Kidney (tissue), 14 donors: ENCODE measurements around the gene C8A. TPM values are rescaled to one million over a fixed set of nuclear protein-coding genes. Genes with fewer than 3 reads are reported as not detected.

ENCODE experiments used
- DNase-seq, 5 donors: peaks; one replicate each; pipeline ENCODE4 v3.0.0-alpha.2; 2013 to 2020
- FAIRE-seq: peaks from 2 replicates; lab custom pipeline; 2012; peaks lifted over from hg19 to GRCh38; lab: Jason Lieb, UNC
- H3K27ac ChIP-seq, 2 donors: one replicate each; pipeline ENCODE4 v1.7.0; 2013; ENCODE audit warnings: low read depth in 2 of 2, low read length in 2 of 2, inconsistent platforms in 1 of 2
- H3K27me3 ChIP-seq: one replicate; pipeline ENCODE4 v1.7.1; 2013; ENCODE audit warnings: low read length, inconsistent platforms; ENCODE audit not compliant: control insufficient read depth, insufficient read depth
- H3K36me3 ChIP-seq, 3 donors: one replicate each; pipeline versions ENCODE4 v1.7.0 to v1.7.1; 2013; ENCODE audit warnings: low read length in 3 of 3, control low read depth in 1 of 3, inconsistent platforms in 1 of 3; ENCODE audit not compliant: insufficient read depth in 3 of 3, control insufficient read depth in 2 of 3
- H3K4me1 ChIP-seq, 3 donors: one replicate each; pipeline versions ENCODE4 v1.7.0 to v1.7.1; 2013; ENCODE audit warnings: low read length in 3 of 3, inconsistent platforms in 1 of 3, low read depth in 1 of 3; ENCODE audit not compliant: control insufficient read depth in 2 of 3, insufficient read depth in 2 of 3
- H3K4me3 ChIP-seq, 3 donors: one replicate each; pipeline versions ENCODE4 v1.7.0 to v1.8.1; 2013; ENCODE audit warnings: low read length in 3 of 3, control low read depth in 1 of 3, inconsistent platforms in 1 of 3
- H3K9ac ChIP-seq, 3 donors: one replicate each; pipeline versions ENCODE4 v1.7.0 to v1.7.1; 2013; ENCODE audit warnings: low read length in 3 of 3, control low read depth in 1 of 3, inconsistent platforms in 1 of 3
- H3K9me3 ChIP-seq, 3 donors: one replicate each; pipeline versions ENCODE4 v1.7.0 to v1.7.1; 2013; ENCODE audit warnings: low read length in 3 of 3, control low read depth in 1 of 3, inconsistent platforms in 1 of 3; ENCODE audit not compliant: control insufficient read depth in 2 of 3, insufficient read depth in 1 of 3
- intact Hi-C: fragments of 100-400 bp; cut with DNase I; formaldehyde crosslinking; loops from one replicate; pipeline ENCODE4 v1.11.1; 2022
- polyA plus RNA-seq: library from polyadenylated mRNA; stranded (reverse); fragments of 350-450 nt; fragmentation: Illumina TruSeq; extraction: RNeasy Lipid Tissue Mini Kit (QIAGEN cat#74804); gene quantifications from one replicate; pipeline ENCODE4 v1.2.3, GENCODE V29; 2014; ENCODE audit warnings: low read depth, low replicate concordance; ENCODE audit not compliant: insufficient read depth
- total RNA-seq: library from RNA; stranded (reverse); fragmentation: NEBNext Ultra II Directional; extraction: Animal tissue kit (Norgen Biotek cat#: 25700); gene quantifications from one replicate; pipeline ENCODE4 v1.2.1, GENCODE V29; 2021
- TF ChIP-seq, protein P1 (sequence below): IDR thresholded peaks from 3 replicates; pipeline ENCODE4 v1.5.1; 2012; ENCODE audit warnings: mild to moderate bottlenecking, moderate library complexity, borderline replicate concordance; ENCODE audit not compliant: insufficient read depth; ENCODE audit errors: extremely low read depth
- donor health status: control.
- donor health status: control.
- donor health status: control.
- donor health status: control.
- donor health status: control.
- donor health status: DM: yes; HTN: yes; CAD: no.
- donor health status: Normal renal cell carcinoma (clear cell type).

C8A gene
- total and polyA plus RNA-seq, 2 donors from 2014 or later = 0.09 TPM; not detected in 1

DNA sequence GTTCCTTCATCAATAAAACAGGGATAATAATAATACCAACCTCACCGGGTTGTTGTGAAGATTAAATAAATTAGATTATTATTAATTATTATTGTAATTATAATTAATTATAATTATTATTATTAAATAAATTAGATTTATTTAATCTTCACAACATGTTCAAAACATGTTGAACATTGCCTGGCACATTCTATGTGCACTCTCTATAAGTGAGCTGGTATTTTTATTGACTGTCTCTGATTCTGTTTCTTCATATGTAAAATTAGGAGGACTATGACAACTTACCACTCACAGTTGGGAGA is 112.1 kb downstream of the C8A start:
- intact Hi-C loops = no loop called here
- FAIRE-seq = no peak
- H3K4me1 ChIP-seq = peaks cover 0 to 6% (median 0%) of the 10 kb centered on the region in 3 donors
- no peak overlapping the region for H3K27ac ChIP-seq
- no peak for DNase-seq
- no peak overlapping the region for H3K4me3 ChIP-seq
- no peaks in the 10 kb centered on the region for H3K36me3 ChIP-seq
- H3K27me3 ChIP-seq = no peaks in the 10 kb centered on the region
- H3K9me3 ChIP-seq = no peaks in the 10 kb centered on the region
- TF ChIP-seq, protein P1, sequence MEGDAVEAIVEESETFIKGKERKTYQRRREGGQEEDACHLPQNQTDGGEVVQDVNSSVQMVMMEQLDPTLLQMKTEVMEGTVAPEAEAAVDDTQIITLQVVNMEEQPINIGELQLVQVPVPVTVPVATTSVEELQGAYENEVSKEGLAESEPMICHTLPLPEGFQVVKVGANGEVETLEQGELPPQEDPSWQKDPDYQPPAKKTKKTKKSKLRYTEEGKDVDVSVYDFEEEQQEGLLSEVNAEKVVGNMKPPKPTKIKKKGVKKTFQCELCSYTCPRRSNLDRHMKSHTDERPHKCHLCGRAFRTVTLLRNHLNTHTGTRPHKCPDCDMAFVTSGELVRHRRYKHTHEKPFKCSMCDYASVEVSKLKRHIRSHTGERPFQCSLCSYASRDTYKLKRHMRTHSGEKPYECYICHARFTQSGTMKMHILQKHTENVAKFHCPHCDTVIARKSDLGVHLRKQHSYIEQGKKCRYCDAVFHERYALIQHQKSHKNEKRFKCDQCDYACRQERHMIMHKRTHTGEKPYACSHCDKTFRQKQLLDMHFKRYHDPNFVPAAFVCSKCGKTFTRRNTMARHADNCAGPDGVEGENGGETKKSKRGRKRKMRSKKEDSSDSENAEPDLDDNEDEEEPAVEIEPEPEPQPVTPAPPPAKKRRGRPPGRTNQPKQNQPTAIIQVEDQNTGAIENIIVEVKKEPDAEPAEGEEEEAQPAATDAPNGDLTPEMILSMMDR = no peak
- H3K9ac ChIP-seq = no peak overlapping the region

DNA sequence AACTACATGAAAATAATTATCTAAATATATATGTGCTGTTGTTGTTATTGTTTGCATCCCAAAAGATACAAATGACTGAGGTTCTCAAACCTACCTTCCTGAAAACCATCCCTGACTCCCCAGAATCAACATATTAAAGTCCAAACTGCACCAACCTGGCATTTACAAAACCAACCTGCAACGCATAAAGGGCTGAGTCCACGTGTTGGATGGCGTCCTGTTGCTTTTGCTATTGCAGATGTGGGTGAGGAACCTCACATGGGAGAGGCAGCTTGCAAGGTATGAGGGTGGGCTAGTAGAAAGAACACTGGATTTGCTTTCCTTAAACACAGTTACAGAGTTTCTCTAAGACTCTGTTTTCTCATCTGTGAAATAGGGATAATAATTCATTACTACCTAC is 112.8 kb downstream of the C8A start:
- intact Hi-C loops = no loop called here
- DNase-seq (no peak), FAIRE-seq (no peak)
- no peaks in the 10 kb centered on the region for H3K36me3 ChIP-seq
- no peak overlapping the region for H3K9ac ChIP-seq
- H3K4me1 ChIP-seq = peaks cover 0 to 6% (median 0%) of the 10 kb centered on the region in 3 donors
- H3K27me3 ChIP-seq = no peaks in the 10 kb centered on the region
- H3K4me3 ChIP-seq = no peak overlapping the region
- TF ChIP-seq, protein P1 = no peak
- H3K27ac ChIP-seq = no peak overlapping the region
- H3K9me3 ChIP-seq = no peaks in the 10 kb centered on the region

Other genes with a start within 250 kb of the C8A start
- gene PRKAA2, start 209.5 kb upstream of the C8A start, total RNA-seq = 11.6 TPM
- gene PRKAA2, start 209.5 kb upstream of the C8A start, polyA plus RNA-seq = 7.0 TPM
- 5.5 TPM for gene FYB2, start 35.4 kb upstream of the C8A start, total RNA-seq
- 7.9 TPM for gene FYB2, start 35.4 kb upstream of the C8A start, polyA plus RNA-seq
- gene C8B, start 111.2 kb downstream of the C8A start, total RNA-seq = not detected
- gene C8B, start 111.2 kb downstream of the C8A start, polyA plus RNA-seq = not detected